KMS-11 (cell line): ENCODE data around the gene GRIN3A.

Experiments
- H2AFZ ChIP-seq: fragments of 200-600 bp; sonication (generic); 2 replicates; pipeline ENCODE4 v1.6.1; 2016; ENCODE audit warnings: antibody characterized with exemption, mixed run types, low read depth
- H3K27ac ChIP-seq: fragments of 200-600 bp; sonication (generic); 2 replicates; pipeline ENCODE4 v1.6.1; 2016; ENCODE audit warnings: mild to moderate bottlenecking, mixed run types
- H3K27me3 ChIP-seq: fragments of 200-600 bp; sonication (generic); 2 replicates; pipeline ENCODE4 v1.6.1; 2017; ENCODE audit warnings: mild to moderate bottlenecking, low read depth, mixed run types, moderate library complexity; ENCODE audit not compliant: insufficient read depth
- H3K36me3 ChIP-seq: fragments of 200-600 bp; sonication (generic); 2 replicates; pipeline ENCODE4 v1.6.1; 2017; ENCODE audit warnings: mild to moderate bottlenecking, mixed run types; ENCODE audit not compliant: insufficient read depth
- H3K4me1 ChIP-seq: fragments of 200-600 bp; sonication (generic); 2 replicates; pipeline ENCODE4 v1.6.1; 2016; ENCODE audit warnings: mild to moderate bottlenecking, low read depth, mixed run types; ENCODE audit not compliant: poor library complexity, severe bottlenecking
- H3K4me2 ChIP-seq: fragments of 200-600 bp; sonication (generic); 2 replicates; pipeline ENCODE4 v1.7.0; 2016; ENCODE audit warnings: mild to moderate bottlenecking, mixed run types
- H3K4me3 ChIP-seq: fragments of 200-600 bp; sonication (generic); IDR thresholded peaks from 2 replicates; pipeline ENCODE4 v1.6.1; 2017; ENCODE audit warnings: low read depth, low read length, mixed read lengths; ENCODE audit not compliant: insufficient read depth
- H3K79me2 ChIP-seq: fragments of 200-600 bp; sonication (generic); 2 replicates; pipeline ENCODE4 v1.6.1; 2016; ENCODE audit warnings: low read depth, mixed run types; ENCODE audit not compliant: insufficient read depth
- H3K9ac ChIP-seq: fragments of 200-600 bp; sonication (generic); 2 replicates; pipeline ENCODE4 v1.6.1; 2016; ENCODE audit warnings: mild to moderate bottlenecking, mixed run types
- H4K20me1 ChIP-seq: fragments of 200-600 bp; sonication (generic); 2 replicates; pipeline ENCODE4 v1.6.1; 2016; ENCODE audit warnings: mild to moderate bottlenecking, mixed run types; ENCODE audit not compliant: insufficient read depth
- TF ChIP-seq, protein P1 (sequence below): fragments of 200-600 bp; sonication (generic); conservative IDR thresholded peaks from 2 replicates; pipeline ENCODE4 v1.6.1; 2017; ENCODE audit warnings: low read depth, mild to moderate bottlenecking, antibody characterized with exemption, low read length, moderate library complexity, mixed read lengths

Gene GRIN3A

DNA sequence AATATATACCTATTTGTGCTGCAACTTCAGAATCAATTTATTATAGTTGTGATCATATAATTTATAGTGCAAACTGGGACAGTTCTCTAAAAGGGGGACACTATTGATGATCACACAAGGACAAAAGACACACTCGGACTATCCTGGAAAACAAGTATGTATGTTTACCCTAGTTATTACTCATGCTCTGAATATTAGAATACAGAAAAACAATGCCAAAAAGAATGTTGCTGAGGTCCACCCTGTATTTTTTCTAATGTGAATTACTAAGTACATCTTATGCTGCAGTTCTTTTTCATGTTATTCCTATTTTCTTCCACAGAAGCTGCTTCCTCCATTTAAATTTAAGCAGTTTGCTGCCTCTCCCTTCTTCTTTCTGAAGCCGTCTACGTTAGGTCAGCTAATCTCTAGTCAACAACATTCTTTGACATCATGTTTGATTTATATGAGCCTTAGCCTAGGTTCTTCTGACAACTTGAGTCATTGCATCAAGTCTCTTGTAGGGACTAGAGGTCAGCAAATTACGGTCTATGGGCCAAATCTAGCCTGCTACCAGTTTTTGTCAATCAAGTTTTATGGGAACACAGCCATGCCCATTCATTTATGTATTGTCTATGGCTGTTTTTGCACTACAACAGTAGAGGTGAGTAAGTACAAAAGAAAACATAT, 103.6 kb downstream of the GRIN3A start:
- Histone ChIP-seq H4K20me1 (no peaks in the 10 kb centered on the region), H3K27ac (no peak overlapping the region), H3K9ac (no peak overlapping the region), H2AFZ (no peak overlapping the region), H3K4me2 (no peak overlapping the region), H3K4me1 (no peaks in the 10 kb centered on the region), H3K4me3 (no peak overlapping the region), H3K79me2 (no peaks in the 10 kb centered on the region), H3K27me3 (no peaks in the 10 kb centered on the region), H3K36me3 (no peaks in the 10 kb centered on the region)
- TF ChIP-seq, protein P1, sequence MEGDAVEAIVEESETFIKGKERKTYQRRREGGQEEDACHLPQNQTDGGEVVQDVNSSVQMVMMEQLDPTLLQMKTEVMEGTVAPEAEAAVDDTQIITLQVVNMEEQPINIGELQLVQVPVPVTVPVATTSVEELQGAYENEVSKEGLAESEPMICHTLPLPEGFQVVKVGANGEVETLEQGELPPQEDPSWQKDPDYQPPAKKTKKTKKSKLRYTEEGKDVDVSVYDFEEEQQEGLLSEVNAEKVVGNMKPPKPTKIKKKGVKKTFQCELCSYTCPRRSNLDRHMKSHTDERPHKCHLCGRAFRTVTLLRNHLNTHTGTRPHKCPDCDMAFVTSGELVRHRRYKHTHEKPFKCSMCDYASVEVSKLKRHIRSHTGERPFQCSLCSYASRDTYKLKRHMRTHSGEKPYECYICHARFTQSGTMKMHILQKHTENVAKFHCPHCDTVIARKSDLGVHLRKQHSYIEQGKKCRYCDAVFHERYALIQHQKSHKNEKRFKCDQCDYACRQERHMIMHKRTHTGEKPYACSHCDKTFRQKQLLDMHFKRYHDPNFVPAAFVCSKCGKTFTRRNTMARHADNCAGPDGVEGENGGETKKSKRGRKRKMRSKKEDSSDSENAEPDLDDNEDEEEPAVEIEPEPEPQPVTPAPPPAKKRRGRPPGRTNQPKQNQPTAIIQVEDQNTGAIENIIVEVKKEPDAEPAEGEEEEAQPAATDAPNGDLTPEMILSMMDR, result no peak

DNA sequence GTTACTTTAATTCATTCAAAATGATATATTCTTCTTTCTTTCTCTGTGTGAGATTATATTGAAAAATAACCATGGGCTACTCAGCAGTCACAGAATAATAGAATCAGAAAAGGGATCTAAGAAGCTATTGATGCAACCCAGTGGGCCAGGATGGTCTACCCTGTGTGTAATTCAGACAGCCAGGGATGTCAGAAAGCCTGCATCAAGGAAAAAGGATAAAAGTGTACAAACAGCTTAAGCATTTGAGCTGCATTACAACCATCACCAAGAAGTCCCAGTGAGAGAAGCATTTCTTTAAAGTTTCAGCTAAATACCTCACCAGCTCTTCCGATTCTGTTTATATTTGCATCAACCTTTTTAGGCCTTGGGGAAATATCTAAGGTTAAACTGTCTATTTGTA, 105.8 kb downstream of the GRIN3A start:
- no peaks in the 10 kb centered on the region for H3K36me3 ChIP-seq
- no peak overlapping the region for H2AFZ ChIP-seq
- TF ChIP-seq, protein P1, result no peak

DNA sequence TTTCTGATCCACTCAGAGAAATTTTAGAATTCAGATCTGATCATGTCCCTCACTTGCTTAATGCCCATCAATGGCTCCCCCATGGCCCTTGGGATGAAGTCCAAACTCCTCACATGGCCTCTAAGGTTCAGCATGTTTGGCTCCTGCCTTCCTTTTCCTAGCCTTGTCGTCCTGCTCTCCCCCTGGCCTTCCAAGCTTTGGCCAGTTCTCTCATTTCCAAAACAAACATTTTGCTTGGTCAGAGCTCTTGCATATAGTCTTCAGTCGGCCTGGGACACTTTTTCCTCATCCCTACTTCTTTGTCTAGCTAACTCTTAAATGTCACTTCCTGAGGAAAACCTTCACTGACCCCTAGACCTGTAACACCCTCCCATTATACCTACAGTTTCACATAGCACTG, 106.6 kb downstream of the GRIN3A start:
- no peak overlapping the region for H2AFZ ChIP-seq
- TF ChIP-seq, protein P1, result no peak
- H3K79me2 ChIP-seq, result no peaks in the 10 kb centered on the region
- no peaks in the 10 kb centered on the region for H3K27me3 ChIP-seq
- no peaks in the 10 kb centered on the region for H4K20me1 ChIP-seq
- H3K4me1 ChIP-seq, result no peaks in the 10 kb centered on the region
- H3K4me3 ChIP-seq, result no peak overlapping the region
- H3K9ac ChIP-seq, result no peak overlapping the region
- H3K36me3 ChIP-seq, result no peaks in the 10 kb centered on the region
- H3K27ac ChIP-seq, result no peak overlapping the region
- no peak overlapping the region for H3K4me2 ChIP-seq

More for the DNA sequence above, 105.8 kb downstream of the GRIN3A start:
- H4K20me1 ChIP-seq, result no peaks in the 10 kb centered on the region
- H3K4me3 ChIP-seq, result no peak overlapping the region
- no peak overlapping the region for H3K4me2 ChIP-seq
- H3K79me2 ChIP-seq, result no peaks in the 10 kb centered on the region
- no peaks in the 10 kb centered on the region for H3K4me1 ChIP-seq
- no peak overlapping the region for H3K27ac ChIP-seq
- no peaks in the 10 kb centered on the region for H3K27me3 ChIP-seq
- H3K9ac ChIP-seq, result no peak overlapping the region

DNA sequence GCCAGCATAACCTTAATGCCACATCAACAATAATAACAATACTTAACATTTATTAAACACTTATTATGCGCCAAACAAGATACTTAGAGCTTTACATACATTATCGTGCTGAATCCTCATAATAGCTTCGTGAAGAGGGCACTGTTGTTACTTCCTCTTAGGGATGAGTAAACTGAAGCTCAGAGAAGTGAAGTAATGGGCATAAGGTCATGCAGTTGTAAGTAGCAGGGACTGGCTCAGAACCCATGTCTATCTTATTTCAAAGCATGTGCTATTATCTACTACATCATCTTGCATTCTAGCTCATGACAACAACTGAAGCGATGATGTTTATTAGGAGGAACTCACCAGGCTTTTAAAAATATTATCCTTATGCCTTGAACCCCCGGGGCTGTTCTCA, 108.8 kb downstream of the GRIN3A start:
- TF ChIP-seq, protein P1, result no peak
- H3K4me3 ChIP-seq, result no peak overlapping the region
- H3K27ac ChIP-seq, result no peak overlapping the region
- no peak overlapping the region for H3K9ac ChIP-seq
- no peaks in the 10 kb centered on the region for H3K36me3 ChIP-seq
- H2AFZ ChIP-seq, result no peak overlapping the region
- H3K27me3 ChIP-seq, result no peaks in the 10 kb centered on the region
- no peaks in the 10 kb centered on the region for H3K79me2 ChIP-seq
- no peaks in the 10 kb centered on the region for H3K4me1 ChIP-seq
- H4K20me1 ChIP-seq, result no peaks in the 10 kb centered on the region
- H3K4me2 ChIP-seq, result no peak overlapping the region
